Nephron progenitor cell (in vitro differentiated cells): Measurements from ENCODE around the gene TYSND1.
A peak's percentile ranks its signal among the peaks of the same experiment; 100 is the strongest.

Source experiments
- DNase-seq: peaks from one replicate; pipeline ENCODE4 v3.0.0; 2021
- H3K27ac Mint-ChIP-seq: 2 replicates; pipeline ENCODE4 v1.8.0; 2021; ENCODE audit warnings: mild to moderate bottlenecking, moderate library complexity, mixed read lengths
- H3K27me3 Mint-ChIP-seq: 2 replicates; pipeline ENCODE4 v1.8.0; 2021; ENCODE audit warnings: mild to moderate bottlenecking, low read depth, mixed read lengths; ENCODE audit not compliant: poor library complexity
- H3K36me3 Mint-ChIP-seq: 2 replicates; pipeline ENCODE4 v1.8.0; 2021; ENCODE audit warnings: low read depth, mixed read lengths
- H3K4me1 Mint-ChIP-seq: 2 replicates; pipeline ENCODE4 v1.8.0; 2021; ENCODE audit warnings: mixed read lengths
- H3K4me3 Mint-ChIP-seq: 2 replicates; pipeline ENCODE4 v1.8.0; 2021; ENCODE audit warnings: mild to moderate bottlenecking, moderate library complexity, mixed read lengths
- H3K9me3 Mint-ChIP-seq: 2 replicates; pipeline ENCODE4 v1.8.0; 2021; ENCODE audit warnings: mild to moderate bottlenecking, moderate library complexity, mixed read lengths
- TF ChIP-seq, protein P1 (sequence below): fragments of 200-600 bp; sonication (generic); IDR thresholded peaks from 2 replicates; pipeline ENCODE4 v1.5.0; 2021; ENCODE audit warnings: antibody characterized with exemption

Gene TYSND1

DNA sequence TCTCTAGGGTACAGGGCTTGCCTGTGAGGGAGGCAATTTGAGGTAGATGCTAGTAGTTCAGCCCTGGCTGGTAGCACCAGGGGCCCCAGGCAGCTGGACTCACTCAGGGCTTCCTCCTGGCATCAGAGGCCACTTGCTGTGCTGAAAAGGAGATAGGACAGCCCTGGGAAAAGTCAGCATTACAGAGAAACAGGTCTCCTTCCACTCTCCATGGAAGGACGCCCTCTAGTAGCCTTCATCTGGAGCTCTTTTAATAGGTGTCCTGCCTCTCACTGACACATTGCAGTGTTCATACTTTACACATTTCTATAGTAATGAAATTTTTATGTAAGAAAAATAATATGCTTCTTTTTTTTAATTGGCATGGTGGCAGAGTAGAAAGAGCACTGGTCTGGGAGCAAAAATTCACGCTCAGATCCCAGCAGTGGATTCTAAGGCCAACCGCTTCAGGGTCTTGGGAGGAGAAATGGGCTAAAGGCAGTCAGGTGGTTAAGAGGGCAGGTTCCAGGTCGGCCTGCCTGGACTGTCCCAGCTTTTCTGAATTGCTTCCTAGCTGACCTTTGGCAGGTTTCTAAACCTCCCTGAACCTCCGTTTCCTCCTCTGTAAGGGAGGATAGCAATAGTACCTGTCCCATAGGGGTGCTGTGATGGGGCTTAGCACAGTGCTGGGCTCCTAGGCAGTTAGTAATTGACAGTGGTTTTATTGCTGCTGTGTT lies 49.6 kb downstream of the TYSND1 start:
- no peak for DNase-seq
- Mint-ChIP-seq H3K36me3 (peaks cover 93% of the 10 kb centered on the region), H3K27me3 (no peaks in the 10 kb centered on the region), H3K4me1 (peaks cover 6% of the 10 kb centered on the region), H3K27ac (no peak overlapping the region), H3K4me3 (no peak overlapping the region), H3K9me3 (no peaks in the 10 kb centered on the region)
- TF ChIP-seq, protein P1, sequence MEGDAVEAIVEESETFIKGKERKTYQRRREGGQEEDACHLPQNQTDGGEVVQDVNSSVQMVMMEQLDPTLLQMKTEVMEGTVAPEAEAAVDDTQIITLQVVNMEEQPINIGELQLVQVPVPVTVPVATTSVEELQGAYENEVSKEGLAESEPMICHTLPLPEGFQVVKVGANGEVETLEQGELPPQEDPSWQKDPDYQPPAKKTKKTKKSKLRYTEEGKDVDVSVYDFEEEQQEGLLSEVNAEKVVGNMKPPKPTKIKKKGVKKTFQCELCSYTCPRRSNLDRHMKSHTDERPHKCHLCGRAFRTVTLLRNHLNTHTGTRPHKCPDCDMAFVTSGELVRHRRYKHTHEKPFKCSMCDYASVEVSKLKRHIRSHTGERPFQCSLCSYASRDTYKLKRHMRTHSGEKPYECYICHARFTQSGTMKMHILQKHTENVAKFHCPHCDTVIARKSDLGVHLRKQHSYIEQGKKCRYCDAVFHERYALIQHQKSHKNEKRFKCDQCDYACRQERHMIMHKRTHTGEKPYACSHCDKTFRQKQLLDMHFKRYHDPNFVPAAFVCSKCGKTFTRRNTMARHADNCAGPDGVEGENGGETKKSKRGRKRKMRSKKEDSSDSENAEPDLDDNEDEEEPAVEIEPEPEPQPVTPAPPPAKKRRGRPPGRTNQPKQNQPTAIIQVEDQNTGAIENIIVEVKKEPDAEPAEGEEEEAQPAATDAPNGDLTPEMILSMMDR = no peak

DNA sequence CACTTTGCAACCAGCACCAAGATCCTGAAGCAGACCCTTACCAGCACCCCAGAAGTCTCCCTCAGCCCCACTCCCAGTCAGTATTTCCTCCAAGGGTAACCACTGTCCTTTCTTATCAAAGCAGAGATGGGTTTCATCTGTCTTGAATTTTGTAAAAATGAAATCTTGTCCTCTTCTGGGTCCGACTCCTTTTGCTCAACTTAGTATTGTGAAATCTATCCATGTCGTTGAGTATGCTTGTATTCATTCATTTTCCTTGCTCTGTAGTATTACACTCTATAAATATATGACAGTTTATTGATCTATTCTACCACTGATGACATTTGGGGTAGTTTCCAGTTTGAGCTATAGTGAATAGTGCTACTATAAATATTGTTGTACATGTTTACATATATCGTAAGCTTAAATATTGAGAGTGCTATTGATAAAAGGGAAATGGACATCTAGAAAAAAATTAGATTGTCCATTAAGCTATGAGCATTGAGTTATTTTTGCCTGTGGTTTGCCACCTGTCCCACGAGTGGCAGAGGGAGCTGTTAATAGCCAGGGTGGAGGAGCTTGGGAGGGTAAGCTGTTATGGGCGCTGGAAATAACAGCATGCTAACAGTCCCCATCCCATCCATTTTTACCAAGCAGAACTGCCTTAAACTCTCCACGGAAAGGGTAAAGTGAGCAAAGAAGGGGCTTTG lies 50.3 kb downstream of the TYSND1 start:
- no peak for DNase-seq
- no peak overlapping the region for H3K4me3 Mint-ChIP-seq
- no peak overlapping the region for H3K27ac Mint-ChIP-seq

DNA sequence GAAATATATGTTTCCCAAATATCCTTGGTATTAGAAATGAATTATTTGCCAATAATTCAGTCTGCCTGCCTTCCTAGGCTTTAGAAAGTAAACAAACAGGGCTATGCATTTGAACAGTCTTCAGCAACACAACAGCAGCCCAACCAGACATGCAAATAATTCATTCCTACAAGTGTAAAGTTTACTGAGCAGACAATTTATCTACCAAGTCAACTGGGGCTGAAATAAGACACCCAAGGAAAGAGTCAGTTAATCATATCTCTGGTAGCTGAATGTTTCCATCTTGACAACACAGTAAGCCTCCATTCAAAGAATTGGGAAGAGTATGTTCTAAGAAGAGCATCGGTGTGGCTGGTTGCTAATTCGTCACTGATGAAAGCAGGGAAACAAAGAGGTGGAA lies 52.2 kb downstream of the TYSND1 start:
- H3K9me3 Mint-ChIP-seq = no peaks in the 10 kb centered on the region
- TF ChIP-seq, protein P1 = no peak
- no peak overlapping the region for H3K4me3 Mint-ChIP-seq
- no peaks in the 10 kb centered on the region for H3K27me3 Mint-ChIP-seq
- H3K27ac Mint-ChIP-seq = peak overlapping the region; percentile 51
- H3K4me1 Mint-ChIP-seq = no peaks in the 10 kb centered on the region
- DNase-seq = no peak
- peaks cover 87% of the 10 kb centered on the region for H3K36me3 Mint-ChIP-seq

More for the DNA sequence above, 50.3 kb downstream of the TYSND1 start:
- TF ChIP-seq, protein P1 = no peak
- Mint-ChIP-seq H3K9me3 (no peaks in the 10 kb centered on the region), H3K27me3 (no peaks in the 10 kb centered on the region), H3K4me1 (peaks cover 6% of the 10 kb centered on the region), H3K36me3 (peaks cover 90% of the 10 kb centered on the region)

DNA sequence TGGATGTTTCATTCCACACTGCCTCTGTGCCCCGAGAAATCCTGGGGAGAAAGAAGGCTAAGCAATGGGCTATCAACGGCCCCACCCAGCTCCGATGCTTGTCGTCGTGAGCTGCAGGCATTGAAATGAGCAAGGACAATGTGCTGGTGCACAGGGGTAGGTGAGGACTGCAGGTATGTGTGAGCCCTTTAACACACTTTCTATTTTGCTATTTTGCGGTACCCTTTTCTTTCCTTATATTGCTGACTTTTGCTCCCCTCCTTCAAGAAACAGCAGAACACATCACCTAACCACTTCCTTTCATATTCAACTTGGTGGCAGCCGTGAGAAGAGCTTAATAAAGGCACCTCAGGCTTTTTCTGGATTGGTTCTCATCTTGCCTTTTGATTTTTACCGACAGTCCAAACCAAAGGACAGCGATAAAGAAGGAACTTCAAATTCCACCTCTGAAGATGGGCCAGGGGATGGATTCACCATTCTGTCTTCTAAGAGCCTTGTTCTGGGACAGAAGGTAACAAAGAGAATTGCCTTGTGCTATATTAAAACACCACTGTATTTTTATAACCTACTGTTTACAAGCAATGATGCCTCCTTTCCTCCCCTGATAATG lies 53.1 kb downstream of the TYSND1 start:
- Mint-ChIP-seq H3K4me1 (no peaks in the 10 kb centered on the region), H3K27ac (peak overlapping the region; percentile 69), H3K4me3 (no peak overlapping the region), H3K36me3 (peaks cover 83% of the 10 kb centered on the region), H3K9me3 (no peaks in the 10 kb centered on the region), H3K27me3 (no peaks in the 10 kb centered on the region)
- TF ChIP-seq, protein P1 = no peak
- DNase-seq = no peak

DNA sequence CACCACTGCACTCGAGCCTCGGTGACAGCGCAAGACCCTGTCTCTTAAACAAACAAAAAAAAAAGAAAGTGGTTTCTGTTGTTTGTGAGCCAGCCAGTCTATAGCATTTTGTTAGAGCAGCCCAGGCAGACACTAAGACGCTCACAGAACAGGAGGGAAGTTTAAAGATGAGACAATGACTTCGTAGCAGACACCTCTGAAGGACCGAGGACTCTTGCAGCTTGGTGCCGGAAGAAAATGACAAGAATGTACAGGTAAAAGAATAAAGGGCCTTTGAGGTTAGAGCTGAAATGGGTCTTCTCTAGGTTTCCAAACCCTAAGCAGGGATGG lies 54.1 kb downstream of the TYSND1 start:
- H3K27ac Mint-ChIP-seq = peak overlapping the region; percentile 26
- no peak overlapping the region for H3K4me3 Mint-ChIP-seq
- no peaks in the 10 kb centered on the region for H3K4me1 Mint-ChIP-seq
- H3K36me3 Mint-ChIP-seq = peaks cover 83% of the 10 kb centered on the region
- H3K27me3 Mint-ChIP-seq = no peaks in the 10 kb centered on the region
- no peak for DNase-seq
- H3K9me3 Mint-ChIP-seq = no peaks in the 10 kb centered on the region
- TF ChIP-seq, protein P1 = no peak
